GM18517 (cell line): ENCODE results near the gene TSPAN5.
"Not testable (repeated sequence)": the region's sequence is repeated elsewhere in the genome, so short reads cannot be mapped to it uniquely, and the experiment has no call there.

Experiments used
- ATAC-seq: cut with Tn5 transposase; IDR thresholded peaks from one replicate; pipeline ENCODE4 v1.9.1; 2021; ENCODE audit warnings: mild to moderate bottlenecking, moderate library complexity; ENCODE audit not compliant: unreplicated experiment

Gene TSPAN5

GRCh38 chr4:98470366-98470765 lies 188.0 kb downstream of the TSPAN5 start:
- ATAC-seq = no peak

- no peak for ATAC-seq
Measured at GRCh38 chr4:98469771-98470170, 188.6 kb downstream of the TSPAN5 start.

GRCh38 chr4:98468709-98469108 lies 189.7 kb downstream of the TSPAN5 start:
- no peak for ATAC-seq

GRCh38 chr4:98467627-98468072 lies 190.8 kb downstream of the TSPAN5 start:
- ATAC-seq = peak; percentile 97

- ATAC-seq = no peak
Measured at GRCh38 chr4:98466868-98467599, 191.4 kb downstream of the TSPAN5 start.

- no peak for ATAC-seq
Measured at GRCh38 chr4:98462487-98462886, 195.9 kb downstream of the TSPAN5 start.

GRCh38 chr4:98461121-98461865 lies 197.1 kb downstream of the TSPAN5 start:
- ATAC-seq = not testable (repeated sequence)

GRCh38 chr4:98457422-98457821 lies 201.0 kb downstream of the TSPAN5 start:
- ATAC-seq = not testable (repeated sequence)

GRCh38 chr4:98452091-98452490 lies 206.3 kb downstream of the TSPAN5 start:
- no peak for ATAC-seq

- ATAC-seq = no peak
Measured at GRCh38 chr4:98448908-98449307, 209.5 kb downstream of the TSPAN5 start.

- ATAC-seq = no peak
Measured at GRCh38 chr4:98447648-98448047, 210.8 kb downstream of the TSPAN5 start.

GRCh38 chr4:98446499-98447375 lies 211.7 kb downstream of the TSPAN5 start:
- peak; percentile 66 for ATAC-seq

- no peak for ATAC-seq
Measured at GRCh38 chr4:98444371-98444770, 214.0 kb downstream of the TSPAN5 start.

- no peak for ATAC-seq
Measured at GRCh38 chr4:98434816-98435215, 223.6 kb downstream of the TSPAN5 start.

GRCh38 chr4:98433691-98434090 lies 224.7 kb downstream of the TSPAN5 start:
- no peak for ATAC-seq

GRCh38 chr4:98430708-98431403 lies 227.6 kb downstream of the TSPAN5 start:
- no peak for ATAC-seq

- no peak for ATAC-seq
Measured at GRCh38 chr4:98423009-98423408, 235.4 kb downstream of the TSPAN5 start.

GRCh38 chr4:98421111-98421510 lies 237.3 kb downstream of the TSPAN5 start:
- no peak for ATAC-seq
